Upper lobe of right lung (tissue), 1 donor: ENCODE measurements around the gene FNTB. TPM values are rescaled to one million over a fixed set of nuclear protein-coding genes. Genes with fewer than 3 reads are reported as not detected.
"Not testable (repeated sequence)": the region's sequence is repeated elsewhere in the genome, so short reads cannot be mapped to it uniquely, and the experiment has no call there.

Experiments used
- ATAC-seq: fragments of 200-7000 bp; cut with Tn5 transposase; one replicate; pipeline ENCODE4 v1.9.1; 2020; ENCODE audit warnings: mild to moderate bottlenecking, moderate library complexity
- DNase-seq: peaks from one replicate; pipeline ENCODE4 v3.0.0-alpha.2; 2020
- H3K27ac ChIP-seq: fragments of 200-600 bp; one replicate; pipeline ENCODE4 v1.8.0; 2022
- H3K27me3 ChIP-seq: fragments of 200-600 bp; one replicate; pipeline ENCODE4 v1.8.0; 2022; ENCODE audit warnings: mild to moderate bottlenecking
- H3K36me3 ChIP-seq: fragments of 200-600 bp; one replicate; pipeline ENCODE4 v1.8.0; 2022
- H3K4me1 ChIP-seq: fragments of 200-600 bp; one replicate; pipeline ENCODE4 v1.8.0; 2022
- H3K4me3 ChIP-seq: fragments of 200-600 bp; one replicate; pipeline ENCODE4 v1.8.0; 2022; ENCODE audit warnings: mild to moderate bottlenecking
- H3K9me3 ChIP-seq: fragments of 200-600 bp; one replicate; pipeline ENCODE4 v1.8.0; 2022
- intact Hi-C: fragments of 100-400 bp; cut with DNase I; formaldehyde crosslinking; loops from one replicate; pipeline ENCODE4 v1.11.0; 2022
- total RNA-seq: library from RNA; stranded (reverse); fragmentation: NEBNext Ultra II Directional; extraction: Animal tissue kit (Norgen Biotek cat#: 25700); gene quantifications from one replicate; pipeline ENCODE4 v1.2.1, GENCODE V29; 2021
- TF ChIP-seq, protein P1 (sequence below): fragments of 200-600 bp; IDR thresholded peaks from one replicate; pipeline ENCODE4 v1.8.0; 2022; ENCODE audit warnings: antibody characterized with exemption
- donor health status: DM: no; HTN: yes; CAD: no; lungs with severe emphysema.

FNTB gene
- total RNA-seq, 1 donor from 2014 or later: 14.2 TPM

DNA sequence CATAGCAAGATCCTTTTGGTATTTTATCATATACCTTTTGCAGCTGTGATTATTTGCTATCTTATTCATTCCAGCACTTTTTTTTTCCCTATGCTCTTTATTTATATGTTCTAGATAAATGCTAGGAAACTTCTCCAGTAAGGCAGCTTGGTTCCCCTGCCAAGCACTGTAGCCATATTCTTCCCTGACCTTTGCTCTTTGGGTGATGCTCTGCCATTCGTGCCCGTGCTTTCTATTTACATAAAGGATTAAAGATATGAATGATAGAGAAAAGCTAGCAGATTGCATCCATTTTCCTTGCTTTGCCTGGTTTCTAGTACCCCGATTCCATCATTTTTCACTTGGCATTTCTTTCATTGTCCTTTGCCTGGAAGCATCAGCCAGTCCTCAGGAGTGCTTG lies 42.2 kb downstream of the FNTB start:
- Histone ChIP-seq H3K4me1 (no peaks in the 10 kb centered on the region), H3K4me3 (no peak overlapping the region), H3K36me3 (peaks cover 39% of the 10 kb centered on the region), H3K27ac (no peak overlapping the region), H3K9me3 (no peaks in the 10 kb centered on the region), H3K27me3 (no peaks in the 10 kb centered on the region)
- DNase-seq (no peak), ATAC-seq (no peak)
- TF ChIP-seq, protein P1, sequence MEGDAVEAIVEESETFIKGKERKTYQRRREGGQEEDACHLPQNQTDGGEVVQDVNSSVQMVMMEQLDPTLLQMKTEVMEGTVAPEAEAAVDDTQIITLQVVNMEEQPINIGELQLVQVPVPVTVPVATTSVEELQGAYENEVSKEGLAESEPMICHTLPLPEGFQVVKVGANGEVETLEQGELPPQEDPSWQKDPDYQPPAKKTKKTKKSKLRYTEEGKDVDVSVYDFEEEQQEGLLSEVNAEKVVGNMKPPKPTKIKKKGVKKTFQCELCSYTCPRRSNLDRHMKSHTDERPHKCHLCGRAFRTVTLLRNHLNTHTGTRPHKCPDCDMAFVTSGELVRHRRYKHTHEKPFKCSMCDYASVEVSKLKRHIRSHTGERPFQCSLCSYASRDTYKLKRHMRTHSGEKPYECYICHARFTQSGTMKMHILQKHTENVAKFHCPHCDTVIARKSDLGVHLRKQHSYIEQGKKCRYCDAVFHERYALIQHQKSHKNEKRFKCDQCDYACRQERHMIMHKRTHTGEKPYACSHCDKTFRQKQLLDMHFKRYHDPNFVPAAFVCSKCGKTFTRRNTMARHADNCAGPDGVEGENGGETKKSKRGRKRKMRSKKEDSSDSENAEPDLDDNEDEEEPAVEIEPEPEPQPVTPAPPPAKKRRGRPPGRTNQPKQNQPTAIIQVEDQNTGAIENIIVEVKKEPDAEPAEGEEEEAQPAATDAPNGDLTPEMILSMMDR: no peak
- intact Hi-C loops: no loop called here

DNA sequence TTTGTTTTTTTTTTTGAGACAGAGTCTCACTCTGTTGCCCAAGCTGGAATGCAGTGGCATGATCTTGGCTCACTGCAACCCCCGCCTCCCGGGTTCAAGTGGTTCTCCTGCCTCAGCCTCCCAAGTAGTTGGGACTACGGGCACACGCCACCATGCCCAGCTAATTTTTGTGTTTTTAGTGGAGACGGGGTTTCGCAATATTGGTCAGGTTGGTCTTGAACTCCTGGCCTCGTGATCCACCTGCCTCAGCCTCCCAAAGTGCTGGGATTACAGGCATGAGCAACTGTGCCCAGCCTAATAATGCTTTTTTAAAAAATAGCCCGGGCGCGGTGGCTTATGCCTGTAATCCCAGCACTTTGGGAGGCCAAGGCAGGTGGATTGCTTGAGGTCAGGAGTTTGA lies 44.6 kb downstream of the FNTB start:
- H3K27me3 ChIP-seq, ATAC-seq, DNase-seq, H3K4me3 ChIP-seq, H3K4me1 ChIP-seq, H3K9me3 ChIP-seq, intact Hi-C loops, H3K27ac ChIP-seq: not testable (repeated sequence)
- H3K36me3 ChIP-seq: peaks cover 39% of the 10 kb centered on the region

DNA sequence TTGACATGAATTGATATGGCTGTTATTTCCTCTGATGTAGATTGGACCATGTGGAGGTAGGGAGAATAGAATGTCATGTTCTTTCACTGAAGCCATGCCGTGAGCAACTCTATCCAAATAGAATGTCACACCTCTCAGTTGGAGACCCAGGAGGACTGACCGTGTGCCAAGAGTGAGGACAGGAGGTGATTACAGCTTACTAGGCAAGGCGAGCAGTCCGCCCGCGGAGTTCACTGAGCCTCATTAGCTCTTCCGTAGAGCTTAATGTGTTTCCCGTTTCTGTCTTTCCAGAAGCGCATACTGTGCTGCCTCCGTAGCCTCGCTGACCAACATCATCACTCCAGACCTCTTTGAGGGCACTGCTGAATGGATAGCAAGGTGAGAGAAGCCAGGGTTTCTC lies 45.6 kb downstream of the FNTB start:
- no peak for DNase-seq
- no peaks in the 10 kb centered on the region for H3K9me3 ChIP-seq
- ATAC-seq: no peak
- no peak overlapping the region for H3K4me3 ChIP-seq
- no peak overlapping the region for H3K27ac ChIP-seq
- TF ChIP-seq, protein P1: no peak
- H3K27me3 ChIP-seq: no peaks in the 10 kb centered on the region
- peaks cover 10% of the 10 kb centered on the region for H3K4me1 ChIP-seq
- intact Hi-C loops: no loop called here
- H3K36me3 ChIP-seq: peaks cover 37% of the 10 kb centered on the region

DNA sequence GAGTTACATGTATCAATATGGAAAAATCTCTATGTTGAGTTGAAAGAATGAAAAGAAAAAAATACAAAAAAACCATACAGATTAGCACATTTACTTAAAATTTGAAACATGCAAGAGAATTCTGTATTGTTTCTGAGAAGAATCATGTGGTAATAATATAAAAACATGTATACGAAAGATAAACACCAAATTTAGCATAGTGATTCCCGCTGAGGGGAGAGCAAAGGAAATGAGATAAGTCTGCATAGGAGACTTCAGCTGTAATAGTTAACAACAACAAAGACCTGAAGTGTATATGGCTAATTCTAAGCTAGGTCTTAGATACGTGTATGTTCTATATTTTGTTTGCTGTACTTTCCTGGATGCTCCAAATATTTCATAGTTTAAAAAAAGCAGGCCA lies 46.5 kb downstream of the FNTB start:
- H3K4me1 ChIP-seq: peaks cover 10% of the 10 kb centered on the region
- no peak overlapping the region for H3K27ac ChIP-seq
- H3K36me3 ChIP-seq: peaks cover 28% of the 10 kb centered on the region
- no peaks in the 10 kb centered on the region for H3K9me3 ChIP-seq
- intact Hi-C loops: no loop called here
- ATAC-seq (no peak), DNase-seq (no peak)
- no peak overlapping the region for H3K4me3 ChIP-seq
- no peaks in the 10 kb centered on the region for H3K27me3 ChIP-seq
- TF ChIP-seq, protein P1: no peak

DNA sequence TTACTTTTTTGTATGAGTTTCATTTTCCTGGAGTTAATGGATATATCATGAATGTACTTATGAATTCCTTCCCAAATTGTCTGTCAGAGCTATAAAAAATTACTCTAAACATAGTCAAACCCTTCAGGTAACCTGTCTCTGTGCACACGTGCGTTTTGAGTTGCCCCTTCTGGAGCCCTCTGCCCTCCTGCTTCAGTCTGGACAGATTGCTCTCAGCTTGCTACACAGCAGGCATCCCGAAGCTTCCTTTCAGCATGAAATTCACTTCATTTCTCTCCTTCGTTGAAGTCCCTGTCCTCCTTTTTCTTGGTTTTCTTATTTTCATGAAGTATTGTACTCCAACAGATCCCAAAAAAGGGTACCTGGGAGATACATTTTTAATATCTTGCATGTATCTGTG lies 47.3 kb downstream of the FNTB start:
- Histone ChIP-seq H3K9me3 (no peaks in the 10 kb centered on the region), H3K4me3 (no peak overlapping the region), H3K27ac (no peak overlapping the region), H3K36me3 (peaks cover 22% of the 10 kb centered on the region), H3K27me3 (no peaks in the 10 kb centered on the region), H3K4me1 (peaks cover 10% of the 10 kb centered on the region)
- DNase-seq (no peak), ATAC-seq (no peak)
- TF ChIP-seq, protein P1: no peak
- intact Hi-C loops: no loop called here

DNA sequence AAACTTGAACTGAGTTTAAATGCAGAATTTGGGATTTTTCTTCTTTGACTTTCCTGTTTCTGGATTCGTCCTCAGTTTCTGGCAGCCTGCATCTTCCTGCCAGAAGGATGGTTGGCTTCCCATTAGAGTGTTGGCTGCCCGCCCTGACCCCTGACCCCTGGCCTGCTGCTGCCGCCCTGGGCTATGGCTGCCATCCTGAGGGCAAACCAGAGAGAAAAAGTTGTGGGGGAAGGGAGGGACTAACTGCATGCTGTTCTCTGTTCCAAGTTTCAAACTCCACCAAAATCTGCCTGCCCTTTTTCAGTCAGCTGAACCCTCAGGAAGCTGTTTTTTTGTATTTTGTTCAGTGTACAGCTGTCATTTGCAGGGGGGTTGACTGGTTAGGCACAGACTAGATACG lies 48.4 kb downstream of the FNTB start:
- peak; percentile 49 for ATAC-seq
- H3K27ac ChIP-seq: peak overlapping the region; percentile 53

More for the DNA sequence above, 48.4 kb downstream of the FNTB start:
- intact Hi-C loops: no loop called here
- Histone ChIP-seq H3K36me3 (peaks cover 21% of the 10 kb centered on the region), H3K4me3 (no peak overlapping the region), H3K4me1 (peaks cover 10% of the 10 kb centered on the region), H3K27me3 (no peaks in the 10 kb centered on the region), H3K9me3 (no peaks in the 10 kb centered on the region)
- TF ChIP-seq, protein P1: no peak
- peak; percentile 68 for DNase-seq
